GM19438 (cell line): ENCODE data around the gene ABLIM1.

Experiments used
- ATAC-seq: cut with Tn5 transposase; IDR thresholded peaks from one replicate; pipeline ENCODE4 v1.9.1; 2021; ENCODE audit warnings: low read depth; ENCODE audit not compliant: unreplicated experiment

Gene ABLIM1

GRCh38 chr10:114593816-114594468 is 64.1 kb downstream of the ABLIM1 start:
- no peak for ATAC-seq

- no peak for ATAC-seq
Measured at GRCh38 chr10:114593240-114593792, 64.8 kb downstream of the ABLIM1 start.

- ATAC-seq: no peak
Measured at GRCh38 chr10:114590993-114591392, 67.1 kb downstream of the ABLIM1 start.

GRCh38 chr10:114584419-114584818 is 73.7 kb downstream of the ABLIM1 start:
- ATAC-seq: no peak

GRCh38 chr10:114581071-114581470 is 77.0 kb downstream of the ABLIM1 start:
- ATAC-seq: no peak

GRCh38 chr10:114577133-114577532 is 80.9 kb downstream of the ABLIM1 start:
- no peak for ATAC-seq

GRCh38 chr10:114576716-114577115 is 81.4 kb downstream of the ABLIM1 start:
- ATAC-seq: no peak

GRCh38 chr10:114576132-114576487 is 82.0 kb downstream of the ABLIM1 start:
- no peak for ATAC-seq

GRCh38 chr10:114575417-114576131 is 82.5 kb downstream of the ABLIM1 start:
- ATAC-seq: no peak

GRCh38 chr10:114573330-114574045 is 84.6 kb downstream of the ABLIM1 start:
- ATAC-seq: no peak

GRCh38 chr10:114571316-114571999 is 86.6 kb downstream of the ABLIM1 start:
- no peak for ATAC-seq

GRCh38 chr10:114566064-114566463 is 92.0 kb downstream of the ABLIM1 start:
- ATAC-seq: no peak

GRCh38 chr10:114565066-114565465 is 93.0 kb downstream of the ABLIM1 start:
- ATAC-seq: no peak

GRCh38 chr10:114561008-114561523 is 97.0 kb downstream of the ABLIM1 start:
- peak; percentile 78 for ATAC-seq

GRCh38 chr10:114560144-114560543 is 97.9 kb downstream of the ABLIM1 start:
- no peak for ATAC-seq

GRCh38 chr10:114559636-114560035 is 98.4 kb downstream of the ABLIM1 start:
- no peak for ATAC-seq

- ATAC-seq: no peak
Measured at GRCh38 chr10:114557854-114558253, 100.2 kb downstream of the ABLIM1 start.

- ATAC-seq: no peak
Measured at GRCh38 chr10:114556236-114557122, 101.6 kb downstream of the ABLIM1 start.

- no peak for ATAC-seq
Measured at GRCh38 chr10:114553436-114553835, 104.6 kb downstream of the ABLIM1 start.

- ATAC-seq: no peak
Measured at GRCh38 chr10:114552050-114552449, 106.0 kb downstream of the ABLIM1 start.
